Prostate gland (tissue), 2 donors: ENCODE measurements around the gene VCAN. TPM values are rescaled to one million over a fixed set of nuclear protein-coding genes. Genes with fewer than 3 reads are reported as not detected.

ENCODE experiments used
- DNase-seq: peaks from one replicate; pipeline ENCODE4 v3.0.0-alpha.2; 2019; ENCODE audit warnings: low spot score
- H3K27ac ChIP-seq, 2 donors: fragments of 200-600 bp; sonication (generic); 2 replicates each; pipeline ENCODE4 v1.5.1; 2017 to 2019
- H3K27me3 ChIP-seq: fragments of 200-600 bp; sonication (generic); replicated peaks from 2 replicates; pipeline ENCODE4 v1.5.1; 2019; ENCODE audit not compliant: insufficient read depth
- H3K36me3 ChIP-seq, 2 donors: fragments of 200-600 bp; sonication (generic); 1 replicate in 1 of 2; 2 replicates in 1 of 2; pipeline versions ENCODE4 v1.5.1 to v1.8.1; 2017 to 2019
- H3K4me1 ChIP-seq: fragments of 200-600 bp; sonication (generic); replicated peaks from 2 replicates; pipeline ENCODE4 v1.5.1; 2019
- H3K4me3 ChIP-seq, 2 donors: fragments of 200-600 bp; sonication (generic); 2 replicates each; pipeline ENCODE4 v1.5.1; 2017 to 2019
- H3K9me3 ChIP-seq: fragments of 200-600 bp; sonication (generic); 2 replicates; pipeline ENCODE4 v1.5.1; 2017
- POLR2A ChIP-seq: fragments of 450-650 bp; IDR thresholded peaks from one replicate; pipeline ENCODE4 v1.6.1; 2016; ENCODE audit warnings: antibody characterized with exemption, mild to moderate bottlenecking
- POLR2AphosphoS5 ChIP-seq: sonication (generic); formaldehyde crosslinking; IDR thresholded peaks from one replicate; pipeline ENCODE4 v1.6.1; 2017; ENCODE audit warnings: antibody characterized with exemption
- WGBS: methylation state at CpG from one replicate; pipeline ENCODE4 v1.1.5; 2018; 5-methylcytosine and 5-hydroxymethylcytosine counted together
- intact Hi-C: fragments of 100-400 bp; cut with DNase I; formaldehyde crosslinking; loops from one replicate; pipeline ENCODE4 v1.14.2; 2022
- total RNA-seq, 2 donors: library from RNA; depleted of rRNA; stranded (reverse); fragments of >200 nt; gene quantifications; one replicate each; pipeline ENCODE4 v1.1.0, GENCODE V29; 2016
- TF ChIP-seq, protein P1 (sequence below), 4 experiments: fragments of 200-600 bp in 2 of 4; fragments of 450-650 bp in 2 of 4; sonication (generic) in 2 of 4; IDR thresholded peaks; 1 replicate in 3 of 4; 2 replicates in 1 of 4; pipeline ENCODE4 v1.5.1; 2016 to 2019; ENCODE audit warnings: antibody characterized with exemption in 4 of 4, mild to moderate bottlenecking in 2 of 4, moderate library complexity in 2 of 4

VCAN gene
- total RNA-seq, 2 donors from 2014 or later: 24.4 to 72.9 TPM

DNA sequence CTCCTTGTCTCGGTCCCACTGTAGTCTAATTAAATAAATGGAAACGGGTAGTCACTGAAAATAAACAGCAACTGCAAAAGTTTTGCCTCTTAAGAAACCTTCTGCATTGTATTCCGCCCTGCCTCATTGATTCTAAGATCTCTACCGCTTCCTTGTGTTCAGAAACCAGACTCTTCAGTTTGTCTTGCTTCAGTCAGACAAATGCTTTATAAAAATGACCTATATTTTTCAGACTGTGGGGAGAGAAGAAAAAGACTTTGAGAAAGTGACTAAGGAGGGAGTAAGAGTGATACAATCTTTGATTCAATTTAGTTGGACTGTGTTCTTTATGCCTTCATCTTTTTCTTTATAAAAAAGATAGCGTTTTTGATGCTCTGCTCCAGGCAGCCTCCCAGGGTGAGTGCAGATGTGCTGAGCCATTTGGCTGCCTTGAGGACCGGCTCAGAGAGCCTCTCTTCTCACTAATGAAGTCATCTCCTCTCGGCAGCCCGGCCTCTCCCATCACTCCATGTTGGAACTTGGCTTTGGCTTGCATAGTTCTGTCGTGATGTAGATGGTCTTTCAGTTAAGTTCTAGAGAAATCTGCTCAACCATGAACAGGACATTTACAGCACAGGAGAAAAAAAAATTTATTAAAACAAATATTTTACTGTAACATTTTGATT, 4.0 kb upstream of the VCAN start:
- Histone ChIP-seq H3K36me3 (no peaks in the 10 kb centered on the region), H3K4me3 (no peak overlapping the region), H3K4me1 (no peaks in the 10 kb centered on the region), H3K27ac (no peak overlapping the region), H3K27me3 (peaks cover 11% of the 10 kb centered on the region), H3K9me3 (no peaks in the 10 kb centered on the region)
- no peak for DNase-seq
- intact Hi-C loops: no loop called here
- 60% methylated on average over 9 of the region's 9 CpGs for WGBS
- TF ChIP-seq POLR2A (no peak), POLR2AphosphoS5 (no peak)
- TF ChIP-seq, protein P1, sequence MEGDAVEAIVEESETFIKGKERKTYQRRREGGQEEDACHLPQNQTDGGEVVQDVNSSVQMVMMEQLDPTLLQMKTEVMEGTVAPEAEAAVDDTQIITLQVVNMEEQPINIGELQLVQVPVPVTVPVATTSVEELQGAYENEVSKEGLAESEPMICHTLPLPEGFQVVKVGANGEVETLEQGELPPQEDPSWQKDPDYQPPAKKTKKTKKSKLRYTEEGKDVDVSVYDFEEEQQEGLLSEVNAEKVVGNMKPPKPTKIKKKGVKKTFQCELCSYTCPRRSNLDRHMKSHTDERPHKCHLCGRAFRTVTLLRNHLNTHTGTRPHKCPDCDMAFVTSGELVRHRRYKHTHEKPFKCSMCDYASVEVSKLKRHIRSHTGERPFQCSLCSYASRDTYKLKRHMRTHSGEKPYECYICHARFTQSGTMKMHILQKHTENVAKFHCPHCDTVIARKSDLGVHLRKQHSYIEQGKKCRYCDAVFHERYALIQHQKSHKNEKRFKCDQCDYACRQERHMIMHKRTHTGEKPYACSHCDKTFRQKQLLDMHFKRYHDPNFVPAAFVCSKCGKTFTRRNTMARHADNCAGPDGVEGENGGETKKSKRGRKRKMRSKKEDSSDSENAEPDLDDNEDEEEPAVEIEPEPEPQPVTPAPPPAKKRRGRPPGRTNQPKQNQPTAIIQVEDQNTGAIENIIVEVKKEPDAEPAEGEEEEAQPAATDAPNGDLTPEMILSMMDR (IDR thresholded peaks at IDR 0.05): no peak

DNA sequence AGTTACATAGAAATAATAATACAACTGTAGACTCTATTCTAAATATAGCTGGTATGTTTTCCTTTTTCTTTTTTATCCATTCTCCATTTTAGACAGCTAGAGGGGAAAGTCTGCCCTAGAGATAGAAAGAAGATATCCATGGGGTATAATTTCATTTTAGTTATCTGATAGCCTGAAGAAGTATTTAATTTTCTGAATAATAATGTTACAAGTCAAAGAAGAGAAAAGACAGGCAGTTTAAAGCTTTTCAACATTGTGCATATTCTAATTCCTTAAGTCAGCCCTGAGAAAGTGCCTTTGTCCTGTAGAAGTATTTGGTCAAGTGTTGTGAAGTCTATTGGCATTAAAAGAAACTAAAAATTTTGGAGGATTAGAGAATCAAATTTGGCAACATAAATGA, 2.5 kb upstream of the VCAN start:
- Histone ChIP-seq H3K27ac (no peak overlapping the region), H3K4me3 (no peak overlapping the region), H3K4me1 (peaks cover 5% of the 10 kb centered on the region), H3K9me3 (no peaks in the 10 kb centered on the region), H3K27me3 (peaks cover 11% of the 10 kb centered on the region), H3K36me3 (no peaks in the 10 kb centered on the region)
- TF ChIP-seq, protein P1 (IDR thresholded peaks at IDR 0.05): no peak
- no peak for TF ChIP-seq POLR2A
- TF ChIP-seq POLR2AphosphoS5: no peak
- intact Hi-C loops: no loop called here
- no peak for DNase-seq

DNA sequence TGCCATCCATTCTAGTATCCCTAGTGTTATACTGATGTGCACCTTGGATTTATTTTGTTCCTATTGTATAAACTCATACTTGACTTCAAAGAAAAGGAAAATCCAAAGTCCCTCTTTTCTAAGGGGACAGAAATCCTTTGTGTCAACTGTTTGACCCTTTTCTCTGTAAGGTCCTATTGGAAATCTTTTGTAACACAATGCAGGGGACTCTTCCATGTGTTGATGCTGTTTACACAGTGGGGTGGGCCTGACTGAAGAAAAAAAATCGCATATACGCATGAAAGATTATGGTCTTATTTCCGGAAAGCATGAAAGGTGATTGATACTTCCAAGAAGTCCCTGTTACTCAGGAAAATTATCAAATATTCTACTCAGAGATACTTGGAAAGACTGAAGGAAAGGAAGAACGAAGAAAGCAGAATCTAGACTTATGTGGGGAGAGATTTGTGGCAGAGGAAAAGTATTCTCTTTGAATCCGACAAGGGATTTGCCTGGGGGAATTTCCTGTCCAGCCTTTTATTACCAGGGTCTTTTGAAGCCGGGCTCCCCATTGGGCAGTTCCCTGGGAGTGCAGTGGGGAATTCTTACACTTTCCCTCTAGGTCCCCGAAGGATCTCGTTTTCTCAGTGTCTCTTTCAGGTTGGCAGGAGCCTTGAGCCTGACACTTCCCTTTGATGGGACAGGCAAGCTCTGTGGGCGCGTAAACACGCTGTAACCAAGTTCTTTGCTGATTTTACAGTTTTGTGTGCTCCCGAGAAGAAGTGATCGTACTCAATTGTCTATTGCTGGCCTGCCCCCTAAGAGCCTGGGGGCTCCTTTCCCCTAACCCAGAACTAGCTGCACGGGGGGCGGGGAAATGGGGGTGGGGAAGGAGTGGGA, 779 bp upstream of the VCAN start:
- H3K36me3 ChIP-seq: no peaks in the 10 kb centered on the region
- no peaks in the 10 kb centered on the region for H3K9me3 ChIP-seq
- DNase-seq: no peak
- TF ChIP-seq POLR2A: no peak
- TF ChIP-seq, protein P1 (IDR thresholded peaks at IDR 0.05): no peak
- no peak for TF ChIP-seq POLR2AphosphoS5
- H3K27me3 ChIP-seq: peaks cover 17% of the 10 kb centered on the region
- intact Hi-C loops: loop anchor here (5.0 to 10.0 kb wide), 2 partner anchors 82 to 1116 kb away; no protein-coding TSS in a partner anchor
- WGBS: 8% methylated on average over 15 of the region's 15 CpGs
- no peak overlapping the region for H3K27ac ChIP-seq
- H3K4me1 ChIP-seq: peaks cover 5% of the 10 kb centered on the region
- peak overlapping the region in 1 of 2 donors; percentile 23 for H3K4me3 ChIP-seq

DNA sequence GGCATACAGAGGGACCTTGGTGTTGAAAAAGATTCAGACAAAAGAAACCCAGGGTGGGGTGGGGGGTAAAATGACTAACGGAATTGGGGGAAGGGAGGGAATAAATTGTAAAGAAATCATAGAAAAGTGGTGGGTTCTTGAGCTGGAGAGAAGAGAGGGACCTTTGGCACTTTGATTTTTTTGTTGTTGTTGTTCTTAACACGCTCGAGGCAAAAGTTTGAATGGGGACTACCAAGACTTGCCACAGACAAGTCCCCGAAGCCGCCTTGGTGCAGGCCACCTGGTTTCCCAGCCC, 616 bp downstream of the VCAN start:
- H3K4me1 ChIP-seq: peaks cover 5% of the 10 kb centered on the region
- H3K36me3 ChIP-seq: no peaks in the 10 kb centered on the region
- 1% methylated on average over 5 of the region's 5 CpGs for WGBS
- intact Hi-C loops: loop anchor here (5.0 to 10.0 kb wide), 2 partner anchors 80 to 1117 kb away; no protein-coding TSS in a partner anchor
- TF ChIP-seq, protein P1 (IDR thresholded peaks at IDR 0.05): no peak
- no peak for TF ChIP-seq POLR2AphosphoS5
- TF ChIP-seq POLR2A: no peak
- H3K27ac ChIP-seq: no peak overlapping the region
- no peaks in the 10 kb centered on the region for H3K9me3 ChIP-seq
- H3K4me3 ChIP-seq: peak overlapping the region; percentile 23 to 28
- no peak for DNase-seq
- peaks cover 17% of the 10 kb centered on the region for H3K27me3 ChIP-seq
